Heart left ventricle (tissue), 16 donors: ENCODE results near the gene HLA-C. TPM values are rescaled to one million over a fixed set of nuclear protein-coding genes. Genes with fewer than 3 reads are reported as not detected.

Experiments used
- ATAC-seq, 4 donors: fragments of 200-7000 bp; cut with Tn5 transposase; one replicate each; pipeline ENCODE4 v1.9.1; 2020 to 2022; ENCODE audit warnings: moderate library complexity in 4 of 4, mild to moderate bottlenecking in 3 of 4, moderate number of reproducible peaks in 1 of 4
- DNase-seq, 5 donors: peaks; one replicate each; pipeline ENCODE4 v3.0.0-alpha.2; 2020
- H3K27ac ChIP-seq, 12 donors: fragments of 200-600 bp; sonication (generic) in 4 of 12; one replicate each; pipeline versions ENCODE4 v1.5.0 to v1.8.0; 2016 to 2022; ENCODE audit warnings: mild to moderate bottlenecking in 2 of 12
- H3K27me3 ChIP-seq, 9 donors: fragments of 200-600 bp; sonication (generic) in 2 of 9; one replicate each; pipeline versions ENCODE4 v1.5.1 to v1.8.0; 2016 to 2022; ENCODE audit warnings: mild to moderate bottlenecking in 3 of 9
- H3K36me3 ChIP-seq, 9 donors: fragments of 200-600 bp; sonication (generic) in 2 of 9; one replicate each; pipeline versions ENCODE4 v1.5.0 to v1.8.0; 2018 to 2022; ENCODE audit warnings: mild to moderate bottlenecking in 2 of 9
- H3K4me1 ChIP-seq, 12 donors: fragments of 200-600 bp; sonication (generic) in 4 of 12; one replicate each; pipeline versions ENCODE4 v1.5.0 to v1.8.0; 2016 to 2022; ENCODE audit warnings: mild to moderate bottlenecking in 3 of 12
- H3K4me3 ChIP-seq, 12 donors: fragments of 200-600 bp; sonication (generic) in 4 of 12; one replicate each; pipeline versions ENCODE4 v1.5.0 to v1.8.0; 2017 to 2022; ENCODE audit warnings: mild to moderate bottlenecking in 9 of 12, moderate library complexity in 4 of 12
- H3K9me3 ChIP-seq, 12 donors: fragments of 200-600 bp; sonication (generic) in 4 of 12; one replicate each; pipeline versions ENCODE4 v1.5.0 to v1.8.0; 2016 to 2022; ENCODE audit warnings: mild to moderate bottlenecking in 1 of 12
- CTCF ChIP-seq, 12 donors: fragments of 200-600 bp; sonication (generic) in 4 of 12; IDR thresholded peaks; one replicate each; pipeline versions ENCODE4 v1.5.0 to v1.8.0; 2018 to 2022; ENCODE audit warnings: antibody characterized with exemption in 12 of 12, mild to moderate bottlenecking in 5 of 12
- POLR2A ChIP-seq, 2 donors: fragments of 450-650 bp; IDR thresholded peaks; one replicate each; pipeline ENCODE4 v1.6.1; 2017; ENCODE audit warnings: antibody characterized with exemption in 2 of 2, mild to moderate bottlenecking in 2 of 2, moderate library complexity in 2 of 2
- WGBS, 4 donors: extraction: QIAGEN DNeasy Blood & Tissue Kit in 2 of 4; methylation state at CpG; one replicate each; pipeline versions ENCODE4 v1.1.5 to v1.1.7; 2013 to 2018; 5-methylcytosine and 5-hydroxymethylcytosine counted together
- intact Hi-C, 10 donors: fragments of 100-400 bp; cut with DNase I; formaldehyde crosslinking; loops; one replicate each; pipeline versions ENCODE4 v1.11.1 to v1.14.2; 2022
- polyA plus RNA-seq, 2 donors: library from polyadenylated mRNA; stranded (reverse); fragments of 200-250 nt; gene quantifications; one replicate each; pipeline ENCODE4 v1.2.3, GENCODE V29; 2013
- total RNA-seq, 9 donors: library from RNA; depleted of rRNA in 2 of 9; stranded (reverse); fragments of >200 nt in 2 of 9; fragmentation: NEBNext Ultra II Directional in 3 of 9; extraction: Animal tissue kit (Norgen Biotek cat#: 25700) in 3 of 9; gene quantifications; one replicate each; pipeline versions ENCODE4 v1.1.0 to v1.2.4, GENCODE V29; 2016 to 2023
- donor health status: ischemic (EF 13 %, LVEDD 7.1; RV severe dilation, severe dysfunction).
- donor health status: healthy with polysubstance abuse.
- donor health status: DM: no; HTN: yes; CAD: no.
- donor health status: DM: no; HTN: no; CAD: no.
- donor health status: ischemic (EF 25% LVEDD 6.9; RV normal size, moderate dysfunction).
- donor health status: ischemic (EF 25% LVEDD 5.7; RV mildly dilated, moderate dysfunction).
- donor health status: healthy.
- donor health status: DM: yes; HTN: yes; CAD: no.
- donor health status: ischemic (EF 35%, LVEDD 5.7; RV mildly dilated, moderate dysfunction).
- donor health status: nonischemic (EF 11% LVEDD 7.7; RV severe dilation, severe dysfunction).
- donor health status: DM: yes; HTN: yes; CAD: no.
- donor health status: PGD.
- donor health status: ischemic (EF 29% LVEDD 5.4; RV normal size, mild dysfunction).
- donor health status: nonischemic (EF 23%, LVEDD 6.1; RV moderate dilation, normal function).

HLA-C gene
- total and polyA plus RNA-seq, 11 donors, result 160 to 1,096 (median 302) TPM

GRCh38 chr6:31252625-31253024, 19.3 kb downstream of the HLA-C start:
- intact Hi-C loops, result no loop called here
- H3K4me3 ChIP-seq, result no peak overlapping the region
- no peak overlapping the region for H3K27ac ChIP-seq
- DNase-seq (no peak), ATAC-seq (no peak)
- TF ChIP-seq CTCF (IDR thresholded peaks at IDR 0.05) (no peak), POLR2A (IDR thresholded peaks at IDR 0.05) (no peak)
- H3K27me3 ChIP-seq, result peaks cover 0 to 3% (median 0%) of the 10 kb centered on the region in 9 donors
- H3K36me3 ChIP-seq, result no peaks in the 10 kb centered on the region
- H3K9me3 ChIP-seq, result peaks cover 0 to 17% (median 0%) of the 10 kb centered on the region in 12 donors
- H3K4me1 ChIP-seq, result no peaks in the 10 kb centered on the region
- 10 to 48% (median 30%) methylated on average over 3 of the region's 3 CpGs for WGBS, 4 donors

- no peak for ATAC-seq
- intact Hi-C loops, result no loop called here
- Histone ChIP-seq H3K4me1 (no peaks in the 10 kb centered on the region), H3K27me3 (peaks cover 0 to 3% (median 0%) of the 10 kb centered on the region in 9 donors), H3K9me3 (peaks cover 0 to 23% (median 0%) of the 10 kb centered on the region in 12 donors), H3K4me3 (no peak overlapping the region), H3K27ac (no peak overlapping the region), H3K36me3 (no peaks in the 10 kb centered on the region)
- DNase-seq, result no peak
- TF ChIP-seq CTCF (IDR thresholded peaks at IDR 0.05) (no peak), POLR2A (IDR thresholded peaks at IDR 0.05) (no peak)
- 63 to 67% (median 66%) methylated on average over 4 of the region's 4 CpGs for WGBS, 4 donors
Observed at GRCh38 chr6:31251261-31251660, 20.6 kb downstream of the HLA-C start.

- intact Hi-C loops, result no loop called here
- WGBS, 4 donors, result 74 to 97% (median 88%) methylated on average over 2 of the region's 2 CpGs
- TF ChIP-seq CTCF (IDR thresholded peaks at IDR 0.05), result no peak
- TF ChIP-seq POLR2A (IDR thresholded peaks at IDR 0.05), result no peak
Observed at GRCh38 chr6:31249184-31249583, 22.7 kb downstream of the HLA-C start.

GRCh38 chr6:31247813-31248212, 24.1 kb downstream of the HLA-C start:
- no peaks in the 10 kb centered on the region for H3K4me1 ChIP-seq
- no peak overlapping the region for H3K4me3 ChIP-seq
- ATAC-seq (no peak), DNase-seq (no peak)
- H3K36me3 ChIP-seq, result no peaks in the 10 kb centered on the region
- 71 to 99% (median 96%) methylated on average over 2 of the region's 2 CpGs for WGBS, 4 donors
- no peak overlapping the region for H3K27ac ChIP-seq
- peaks cover 0 to 23% (median 0%) of the 10 kb centered on the region in 12 donors for H3K9me3 ChIP-seq
- TF ChIP-seq CTCF (IDR thresholded peaks at IDR 0.05), result no peak
- TF ChIP-seq POLR2A (IDR thresholded peaks at IDR 0.05), result no peak
- intact Hi-C loops, result no loop called here
- peaks cover 0 to 3% (median 0%) of the 10 kb centered on the region in 9 donors for H3K27me3 ChIP-seq

More at GRCh38 chr6:31249184-31249583, 22.7 kb downstream of the HLA-C start:
- DNase-seq (no peak), ATAC-seq (no peak)
- Histone ChIP-seq H3K4me3 (no peak overlapping the region), H3K9me3 (peaks cover 0 to 23% (median 0%) of the 10 kb centered on the region in 12 donors), H3K4me1 (no peaks in the 10 kb centered on the region), H3K36me3 (no peaks in the 10 kb centered on the region), H3K27ac (no peak overlapping the region), H3K27me3 (peaks cover 0 to 3% (median 0%) of the 10 kb centered on the region in 9 donors)
